Measurements from ENCODE around the gene SETD1B.
A peak's percentile ranks its signal among the peaks of the same experiment; 100 is the strongest.
"Not testable (repeated sequence)": the region's sequence is repeated elsewhere in the genome, so short reads cannot be mapped to it uniquely, and the experiment has no call there.

Gene SETD1B

GRCh38 chr12:121825041-121825523 lies 21.3 kb downstream of the SETD1B start:
- no peak for DNase-seq (ENCODE audit: low spot score)

GRCh38 chr12:121826318-121827150 lies 22.7 kb downstream of the SETD1B start:
- DNase-seq (ENCODE audit: low spot score), result no peak

GRCh38 chr12:121827351-121828099 lies 23.7 kb downstream of the SETD1B start:
- DNase-seq (ENCODE audit: low spot score), result no peak

- DNase-seq (ENCODE audit: low spot score), result no peak
These were observed 24.5 kb downstream of the SETD1B start for GRCh38 chr12:121828306-121828705.

- no peak for DNase-seq (ENCODE audit: low spot score)
These were observed 25.0 kb downstream of the SETD1B start for GRCh38 chr12:121828826-121829225.

GRCh38 chr12:121829250-121829918 lies 25.6 kb downstream of the SETD1B start:
- DNase-seq (ENCODE audit: low spot score), result no peak

- DNase-seq (ENCODE audit: low spot score), result no peak
These were observed 26.3 kb downstream of the SETD1B start for GRCh38 chr12:121830134-121830533.

GRCh38 chr12:121830588-121831265 lies 26.9 kb downstream of the SETD1B start:
- DNase-seq (ENCODE audit: low spot score), result no peak

GRCh38 chr12:121831571-121832245 lies 27.9 kb downstream of the SETD1B start:
- DNase-seq (ENCODE audit: low spot score), result no peak

GRCh38 chr12:121837680-121838079 lies 33.9 kb downstream of the SETD1B start:
- DNase-seq (ENCODE audit: low spot score), result no peak

GRCh38 chr12:121838126-121838525 lies 34.3 kb downstream of the SETD1B start:
- DNase-seq (ENCODE audit: low spot score), result no peak

GRCh38 chr12:121839106-121839992 lies 35.5 kb downstream of the SETD1B start:
- DNase-seq (ENCODE audit: low spot score), result peak; percentile 98

- no peak for DNase-seq (ENCODE audit: low spot score)
These were observed 36.4 kb downstream of the SETD1B start for GRCh38 chr12:121839993-121840761.

- no peak for DNase-seq (ENCODE audit: low spot score)
These were observed 39.6 kb downstream of the SETD1B start for GRCh38 chr12:121843236-121843982.

GRCh38 chr12:121845701-121846100 lies 41.9 kb downstream of the SETD1B start:
- no peak for DNase-seq (ENCODE audit: low spot score)

- DNase-seq (ENCODE audit: low spot score), result no peak
These were observed 45.4 kb downstream of the SETD1B start for GRCh38 chr12:121849211-121849610.

- DNase-seq (ENCODE audit: low spot score), result no peak
These were observed 45.9 kb downstream of the SETD1B start for GRCh38 chr12:121849665-121850064.

GRCh38 chr12:121852392-121852791 lies 48.6 kb downstream of the SETD1B start:
- not testable (repeated sequence) for DNase-seq (ENCODE audit: low spot score)

Measured in SK-N-DZ (cell line).